Fibroblast of lung (primary cell): ENCODE results near the gene HUS1B. TPM values are rescaled to one million over a fixed set of nuclear protein-coding genes. Genes with fewer than 3 reads are reported as not detected.

Source experiments
- DNase-seq, 2 donors: peaks; one replicate each; pipeline versions ENCODE4 v3.0.0 to v3.0.0-alpha.2; 2010; ENCODE audit warnings: low read depth in 2 of 2
- H2AFZ ChIP-seq: 2 replicates; pipeline ENCODE4 v1.5.1; 2012; ENCODE audit warnings: low read length, control low read depth, inconsistent platforms
- H3K27ac ChIP-seq: 2 replicates; pipeline ENCODE4 v1.5.1; 2011; ENCODE audit warnings: low read length, control low read depth; ENCODE audit not compliant: insufficient read depth
- H3K27me3 ChIP-seq: 2 replicates; pipeline ENCODE4 v1.5.1; 2011; ENCODE audit warnings: mild to moderate bottlenecking, low read length; ENCODE audit not compliant: control insufficient read depth, insufficient read depth
- H3K36me3 ChIP-seq: 2 replicates; pipeline ENCODE4 v1.5.1; 2011; ENCODE audit warnings: low read length; ENCODE audit not compliant: control insufficient read depth, insufficient read depth
- H3K4me1 ChIP-seq: 2 replicates; pipeline ENCODE4 v1.5.1; 2011; ENCODE audit warnings: low read length; ENCODE audit not compliant: control insufficient read depth, insufficient read depth; ENCODE audit errors: extremely low read depth
- H3K4me2 ChIP-seq: 2 replicates; pipeline ENCODE4 v1.5.1; 2011; ENCODE audit warnings: low read length, control low read depth; ENCODE audit not compliant: insufficient read depth; ENCODE audit errors: extremely low read depth
- H3K4me3 ChIP-seq, 4 experiments: fragments of 200-600 bp in 1 of 4; sonication (generic) in 1 of 4; replicated peaks in 1 of 4; 2 replicates each; pipeline ENCODE4 v1.5.1; 2011 to 2016; ENCODE audit warnings: low read length in 4 of 4, low read depth in 3 of 4, mild to moderate bottlenecking in 3 of 4, control low read depth in 2 of 4, inconsistent platforms in 1 of 4, mixed read lengths in 1 of 4; ENCODE audit not compliant: insufficient read depth in 1 of 4; ENCODE audit errors: control extremely low read depth in 1 of 4
- H3K79me2 ChIP-seq: 2 replicates; pipeline ENCODE4 v1.5.1; 2012; ENCODE audit warnings: mild to moderate bottlenecking, low read length, inconsistent platforms; ENCODE audit not compliant: control insufficient read depth, insufficient read depth
- H3K9ac ChIP-seq: 2 replicates; pipeline ENCODE4 v1.5.1; 2011; ENCODE audit warnings: mild to moderate bottlenecking, low read length, control low read depth; ENCODE audit not compliant: insufficient read depth
- H3K9me3 ChIP-seq: 2 replicates; pipeline ENCODE4 v1.5.1; 2012; ENCODE audit warnings: low read depth, low read length; ENCODE audit not compliant: control insufficient read depth, insufficient read depth
- H4K20me1 ChIP-seq: 2 replicates; pipeline ENCODE4 v1.5.1; 2011; ENCODE audit warnings: low read length; ENCODE audit not compliant: control insufficient read depth, insufficient read depth; ENCODE audit errors: extremely low read depth
- EZH2 ChIP-seq: IDR thresholded peaks from 2 replicates; pipeline ENCODE4 v1.5.1; 2012; ENCODE audit warnings: low read length, control low read depth, mild to moderate bottlenecking; ENCODE audit errors: missing control alignments
- polyA plus RNA-seq, 2 donors: library from polyadenylated mRNA; depleted of rRNA in 1 of 2; stranded (reverse) in 1 of 2; unstranded in 1 of 2; fragments of >200 nt; gene quantifications; 2 replicates each; pipeline ENCODE4 v1.2.1, GENCODE V29; 2011 to 2012; ENCODE audit warnings: missing spikeins in 1 of 2
- total RNA-seq: library from RNA; depleted of rRNA; stranded (reverse); fragments of >200 nt; gene quantifications from 2 replicates; pipeline ENCODE4 v1.2.1, GENCODE V29; 2014
- TF ChIP-seq, protein P1 (sequence below), 2 donors: IDR thresholded peaks in 1 of 2; conservative IDR thresholded peaks in 1 of 2; 1 replicate in 1 of 2; 2 replicates in 1 of 2; pipeline ENCODE4 v1.5.1; 2011 to 2012; ENCODE audit warnings: low read length in 2 of 2, control low read depth in 1 of 2, inconsistent platforms in 1 of 2, low read depth in 1 of 2, mild to moderate bottlenecking in 1 of 2

The HUS1B gene
- total and polyA plus RNA-seq, 2 donors (not counting 1 experiment from before 2014, with no cell fraction given), result 0.08 to 1.2 TPM

DNA sequence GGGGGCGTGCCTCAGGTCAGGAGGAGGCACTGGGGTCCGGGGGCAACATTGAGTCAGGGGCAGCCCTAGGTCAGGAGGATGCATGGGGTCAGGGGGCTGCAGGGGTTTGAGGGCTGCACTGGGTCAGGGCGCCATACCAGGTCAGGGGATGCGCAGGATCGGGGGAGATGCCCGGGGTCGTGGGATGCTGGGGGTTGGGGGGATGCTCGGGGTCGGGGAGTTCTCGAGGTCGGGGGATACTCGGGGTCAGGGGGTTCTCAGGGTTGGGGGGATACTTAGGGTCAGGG lies 36.8 kb upstream of the HUS1B start:
- Histone ChIP-seq H3K9me3 (no peaks in the 10 kb centered on the region), H3K4me1 (no peaks in the 10 kb centered on the region), H3K4me2 (peak overlapping the region; percentile 84), H3K79me2 (peaks cover 31% of the 10 kb centered on the region), H3K27me3 (no peaks in the 10 kb centered on the region), H4K20me1 (no peaks in the 10 kb centered on the region), H3K36me3 (no peaks in the 10 kb centered on the region), H3K9ac (no peak overlapping the region), H3K4me3 (peak overlapping the region; percentile 77 to 89 (median 84)), H3K27ac (no peak overlapping the region), H2AFZ (no peak overlapping the region)
- TF ChIP-seq EZH2, result no peak
- TF ChIP-seq, protein P1, sequence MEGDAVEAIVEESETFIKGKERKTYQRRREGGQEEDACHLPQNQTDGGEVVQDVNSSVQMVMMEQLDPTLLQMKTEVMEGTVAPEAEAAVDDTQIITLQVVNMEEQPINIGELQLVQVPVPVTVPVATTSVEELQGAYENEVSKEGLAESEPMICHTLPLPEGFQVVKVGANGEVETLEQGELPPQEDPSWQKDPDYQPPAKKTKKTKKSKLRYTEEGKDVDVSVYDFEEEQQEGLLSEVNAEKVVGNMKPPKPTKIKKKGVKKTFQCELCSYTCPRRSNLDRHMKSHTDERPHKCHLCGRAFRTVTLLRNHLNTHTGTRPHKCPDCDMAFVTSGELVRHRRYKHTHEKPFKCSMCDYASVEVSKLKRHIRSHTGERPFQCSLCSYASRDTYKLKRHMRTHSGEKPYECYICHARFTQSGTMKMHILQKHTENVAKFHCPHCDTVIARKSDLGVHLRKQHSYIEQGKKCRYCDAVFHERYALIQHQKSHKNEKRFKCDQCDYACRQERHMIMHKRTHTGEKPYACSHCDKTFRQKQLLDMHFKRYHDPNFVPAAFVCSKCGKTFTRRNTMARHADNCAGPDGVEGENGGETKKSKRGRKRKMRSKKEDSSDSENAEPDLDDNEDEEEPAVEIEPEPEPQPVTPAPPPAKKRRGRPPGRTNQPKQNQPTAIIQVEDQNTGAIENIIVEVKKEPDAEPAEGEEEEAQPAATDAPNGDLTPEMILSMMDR (conservative IDR thresholded peaks at IDR 0.05 in 1 of 2, IDR thresholded peaks at IDR 0.05 in 1 of 2; ENCODE audit: low read depth in 1 of 2, low read length in 2 of 2), result no peak
- no peak for DNase-seq

DNA sequence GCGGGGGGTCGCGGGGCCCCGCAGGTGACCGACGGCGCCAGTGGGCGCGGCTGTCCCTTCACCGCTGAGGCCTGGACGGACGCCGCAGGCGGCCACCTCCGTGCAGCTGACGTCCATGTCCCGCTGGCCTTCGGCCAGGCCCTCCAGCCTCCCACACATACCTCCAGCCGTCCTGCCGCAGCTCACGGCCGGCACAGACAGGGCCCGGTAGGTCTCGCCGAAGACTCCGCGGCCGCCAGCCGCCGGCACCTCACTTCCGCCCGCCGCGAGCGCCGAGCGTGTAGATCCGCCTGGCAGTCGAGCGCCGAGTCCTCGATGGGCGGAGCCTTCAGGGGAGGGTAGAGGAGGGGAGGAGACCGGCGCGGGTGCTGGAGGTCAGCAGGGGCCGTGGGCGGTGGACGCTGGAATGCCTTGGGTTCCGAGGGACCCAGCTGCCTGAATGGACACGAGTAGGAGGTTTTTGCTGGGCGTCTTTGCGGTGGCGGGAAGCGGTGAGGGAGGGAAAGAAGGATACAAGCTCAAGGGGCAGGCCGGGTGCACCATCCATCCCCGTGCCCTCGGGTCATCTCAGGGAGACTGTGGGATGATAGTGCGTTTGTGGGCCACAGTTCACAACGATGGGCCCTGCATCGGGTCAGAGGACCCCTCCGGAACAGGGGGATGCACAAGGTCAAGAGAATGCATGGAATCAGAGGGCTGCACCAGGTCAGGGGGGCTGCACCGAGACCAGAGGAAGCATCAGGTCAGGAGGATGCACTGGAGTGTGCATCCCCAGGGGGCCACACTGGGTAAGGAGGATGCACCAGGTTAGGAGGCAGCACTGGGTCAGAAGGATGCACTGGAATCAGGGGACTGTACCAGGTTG lies 36.2 kb upstream of the HUS1B start, which contains the start of gene EXOC2:
Gene EXOC2, minus strand, starts transcription at position 282 of the 865 bp plus-strand sequence. CDS start 55,321 bp downstream, outside the sequence.
- peak within 1 kb of the TSS; percentile 90 for H3K4me2 ChIP-seq
- peak; percentile 72 to 84 for DNase-seq
- no peaks in the 10 kb centered on the region for H4K20me1 ChIP-seq
- H3K27me3 ChIP-seq, result no peaks in the 10 kb centered on the region
- H3K36me3 ChIP-seq, result no peaks in the 10 kb centered on the region
- peak within 1 kb of the TSS; percentile 90 for H2AFZ ChIP-seq
- TF ChIP-seq EZH2, result no peak
- TF ChIP-seq, protein P1 (conservative IDR thresholded peaks at IDR 0.05 in 1 of 2, IDR thresholded peaks at IDR 0.05 in 1 of 2; ENCODE audit: low read depth in 1 of 2, low read length in 2 of 2), result no peak
- peaks cover 35% of the 10 kb centered on the region for H3K79me2 ChIP-seq
- H3K9ac ChIP-seq, result peak within 1 kb of the TSS; percentile 81
- no peaks in the 10 kb centered on the region for H3K9me3 ChIP-seq
- H3K27ac ChIP-seq, result peak within 1 kb of the TSS; percentile 68
- H3K4me1 ChIP-seq, result no peaks in the 10 kb centered on the region
- peak within 1 kb of the TSS; percentile 86 to 92 (median 88) for H3K4me3 ChIP-seq

DNA sequence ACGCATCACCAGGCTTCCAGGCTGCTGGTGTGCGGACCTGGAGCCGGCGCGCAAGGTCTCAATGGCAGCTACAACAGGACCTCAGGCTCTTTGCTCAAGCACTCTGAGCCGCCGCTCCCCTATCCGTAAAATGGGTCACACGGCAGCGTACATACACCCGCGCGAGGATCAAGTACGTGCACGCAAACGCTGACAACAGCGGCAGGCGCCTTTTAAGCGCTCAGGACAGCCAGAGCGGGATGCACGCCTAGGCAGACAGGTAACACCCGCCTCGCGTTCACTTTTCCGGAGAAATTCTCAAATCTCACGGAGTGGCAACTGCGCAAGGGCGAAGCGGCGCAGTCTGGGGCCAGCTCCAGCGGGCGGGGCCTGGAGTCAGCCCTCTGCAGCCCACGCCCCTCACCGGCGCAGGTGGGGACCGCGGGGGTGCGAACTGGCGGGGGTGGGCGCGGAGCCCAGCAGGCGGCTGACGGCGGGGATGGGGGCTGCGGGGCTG lies 35.5 kb upstream of the HUS1B start:
- H3K27me3 ChIP-seq, result no peaks in the 10 kb centered on the region
- H3K36me3 ChIP-seq, result no peaks in the 10 kb centered on the region
- peak overlapping the region; percentile 86 to 92 (median 88) for H3K4me3 ChIP-seq
- no peaks in the 10 kb centered on the region for H3K9me3 ChIP-seq
- H3K4me1 ChIP-seq, result no peaks in the 10 kb centered on the region
- H2AFZ ChIP-seq, result peak overlapping the region; percentile 63
- peak in 1 of 2 donors; percentile 47 for DNase-seq
- H3K4me2 ChIP-seq, result peak overlapping the region; percentile 90
- H3K79me2 ChIP-seq, result peaks cover 35% of the 10 kb centered on the region
- TF ChIP-seq, protein P1 (conservative IDR thresholded peaks at IDR 0.05 in 1 of 2, IDR thresholded peaks at IDR 0.05 in 1 of 2; ENCODE audit: low read depth in 1 of 2, low read length in 2 of 2), result no peak
- TF ChIP-seq EZH2, result no peak
- no peaks in the 10 kb centered on the region for H4K20me1 ChIP-seq
- H3K27ac ChIP-seq, result peak overlapping the region; percentile 49
- H3K9ac ChIP-seq, result peak overlapping the region; percentile 58
